Hematopoietic multipotent progenitor cell treated with erythropoietin and hydrocortisone succinate and interleukin-3 and kit ligand, for 6 days (in vitro differentiated cells): ENCODE results near the gene CYP1A2.

Source experiments
- DNase-seq: peaks from one replicate; pipeline ENCODE4 v3.0.0-alpha.2; 2015

The CYP1A2 gene

GRCh38 chr15:74790080-74790916 is 41.7 kb downstream of the CYP1A2 start:
- peak; percentile 80 for DNase-seq

- no peak for DNase-seq
Measured at GRCh38 chr15:74791007-74791406, 42.4 kb downstream of the CYP1A2 start.

DNA sequence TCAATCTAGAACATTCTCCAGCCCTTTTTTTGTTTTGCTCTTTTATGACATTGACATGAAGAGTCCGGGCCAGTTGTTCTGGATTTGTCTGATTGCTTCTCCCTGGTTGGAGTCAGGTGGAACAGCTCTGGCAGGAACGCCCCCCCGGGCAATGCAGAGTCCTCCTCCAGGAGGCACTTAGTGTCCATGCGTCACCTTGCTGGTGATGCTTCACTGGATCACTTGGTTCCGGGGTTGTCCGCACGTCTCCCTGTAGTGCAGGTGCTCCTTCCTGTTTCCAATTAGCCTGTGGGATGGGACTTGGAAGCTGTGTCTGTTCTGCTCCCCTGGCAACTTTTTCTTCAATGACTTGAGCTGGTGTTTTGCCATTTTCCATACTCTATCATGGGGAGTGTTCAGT is 43.0 kb downstream of the CYP1A2 start:
- no peak for DNase-seq

- no peak for DNase-seq
Measured at GRCh38 chr15:74792227-74793016, 43.8 kb downstream of the CYP1A2 start.

DNA sequence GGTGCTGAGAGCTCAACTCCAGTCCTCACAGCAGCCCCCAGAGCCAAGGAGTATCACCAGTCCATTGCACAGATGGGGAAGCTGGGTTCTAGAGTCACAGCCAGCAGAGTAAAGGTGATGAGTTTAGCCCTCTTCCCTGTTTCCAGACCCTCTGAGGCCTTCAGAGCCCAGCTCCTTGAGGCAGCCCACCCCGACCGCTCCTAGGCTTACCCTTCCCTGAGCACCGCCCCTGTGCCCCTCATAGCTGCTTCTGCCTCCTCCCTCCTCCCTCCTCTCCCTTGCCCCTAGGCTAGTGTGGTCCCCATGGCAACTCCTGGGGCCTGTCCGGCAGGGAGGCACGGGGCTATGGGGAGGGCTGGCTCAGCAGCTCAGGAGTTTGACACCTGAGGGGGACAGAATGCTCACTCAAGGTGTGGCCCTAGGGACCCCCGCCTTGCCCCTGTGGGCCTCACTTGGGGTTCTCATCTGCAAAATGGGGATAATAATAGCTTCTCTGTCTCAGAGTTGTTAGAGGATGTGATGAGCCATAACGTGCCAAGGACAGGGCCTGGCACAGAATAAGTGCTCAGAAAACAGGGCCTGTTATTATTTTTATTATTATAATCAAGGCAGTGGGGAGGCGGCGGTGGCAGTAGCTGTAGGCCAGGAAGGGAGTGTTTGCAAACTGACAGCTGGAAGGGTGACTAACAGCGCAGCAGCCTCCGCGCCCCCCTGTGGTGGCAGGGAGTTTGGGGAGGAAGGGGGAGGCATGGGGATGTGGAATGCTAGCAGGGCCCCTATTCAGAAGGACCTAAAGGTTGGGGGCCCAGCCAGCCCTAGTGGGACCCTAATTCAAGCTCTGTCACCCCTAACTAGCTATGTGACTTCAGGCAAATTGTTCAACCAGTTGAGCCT is 44.7 kb downstream of the CYP1A2 start:
- DNase-seq = peak; percentile 77

DNA sequence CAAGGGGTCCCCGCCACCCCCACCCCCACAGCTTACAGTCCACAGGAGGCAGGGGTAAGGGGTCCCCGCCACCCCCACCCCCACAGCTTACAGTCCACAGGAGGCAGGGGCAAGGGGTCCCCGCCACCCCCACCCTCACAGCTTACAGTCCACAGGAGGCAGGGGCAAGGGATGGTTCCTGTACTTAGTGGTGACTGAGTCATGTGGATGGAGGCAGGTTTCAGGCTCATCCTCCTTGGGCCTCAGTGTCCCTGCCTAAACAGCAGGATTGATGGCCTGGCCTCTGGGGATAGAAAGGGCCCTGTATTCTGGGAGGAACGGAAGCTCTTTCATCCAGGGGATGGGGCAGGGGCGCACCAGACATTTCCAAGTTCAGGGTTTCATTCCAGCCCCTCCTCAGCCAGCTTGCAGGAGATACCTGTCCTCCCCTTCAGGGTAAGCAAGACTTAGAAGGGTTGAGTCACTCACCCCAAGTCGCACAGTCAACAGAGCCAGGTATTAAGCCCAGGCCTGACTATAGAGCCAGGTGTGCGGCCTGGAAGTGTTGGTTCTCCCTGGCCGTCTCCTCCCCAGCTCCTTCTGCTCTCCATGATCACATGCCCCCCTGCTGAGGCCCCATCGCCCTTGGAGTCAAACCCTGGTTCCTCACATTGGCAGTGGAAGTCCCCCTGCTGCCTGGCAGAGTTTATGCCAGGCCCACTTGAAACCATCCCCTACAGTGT is 45.8 kb downstream of the CYP1A2 start:
- no peak for DNase-seq

DNA sequence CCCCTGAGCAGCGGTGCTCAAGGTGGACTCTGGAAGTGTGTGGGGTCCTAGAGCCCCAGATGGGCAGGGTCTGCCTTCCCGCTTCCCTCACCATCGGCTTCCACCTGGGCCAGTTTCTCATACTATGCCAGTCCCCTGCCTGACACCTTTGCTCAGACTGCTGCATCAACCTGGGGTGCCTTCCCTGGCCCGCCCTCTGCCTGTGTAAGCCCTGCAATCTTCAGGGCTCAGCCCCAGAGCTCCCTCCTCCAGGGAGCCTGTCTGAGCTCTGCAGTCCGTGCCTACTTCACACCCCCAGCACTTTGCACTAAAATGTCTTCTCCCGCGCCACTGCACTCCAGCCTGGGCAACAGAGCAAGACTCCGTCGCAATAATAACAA is 46.3 kb downstream of the CYP1A2 start:
- no peak for DNase-seq

DNA sequence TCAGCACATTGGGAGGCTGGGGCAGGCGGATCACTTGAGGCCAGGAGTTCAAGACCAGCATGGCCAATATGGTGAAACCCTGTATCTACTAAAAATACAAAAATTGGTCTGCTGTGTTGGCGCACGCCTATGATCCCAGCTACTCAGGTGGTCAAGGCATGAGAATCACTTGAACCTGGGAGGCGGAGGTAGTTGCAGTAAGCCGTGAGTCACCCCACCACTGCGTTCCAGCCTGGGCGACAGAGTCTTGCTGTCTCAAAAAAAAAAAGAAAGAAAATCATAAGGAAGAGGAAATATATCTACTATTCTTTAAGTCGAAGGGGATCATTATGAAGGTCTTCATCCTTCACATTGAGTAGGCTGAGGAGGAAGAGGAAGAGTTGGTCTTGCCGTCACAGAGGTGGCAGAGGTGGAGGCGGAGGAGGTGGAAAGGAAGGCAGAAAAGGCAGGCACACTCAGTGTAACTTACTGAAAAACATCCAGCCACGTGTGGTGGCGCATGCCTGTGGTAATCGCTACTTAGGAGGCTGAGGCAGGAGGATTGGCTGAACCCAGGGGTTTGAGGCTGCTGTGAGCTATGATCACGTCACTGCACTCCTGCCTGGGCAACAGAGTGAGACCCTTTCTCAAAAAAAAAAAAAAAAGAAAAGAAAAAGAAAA is 47.5 kb downstream of the CYP1A2 start:
- no peak for DNase-seq

GRCh38 chr15:74798388-74799254 is 50.0 kb downstream of the CYP1A2 start:
- no peak for DNase-seq

DNA sequence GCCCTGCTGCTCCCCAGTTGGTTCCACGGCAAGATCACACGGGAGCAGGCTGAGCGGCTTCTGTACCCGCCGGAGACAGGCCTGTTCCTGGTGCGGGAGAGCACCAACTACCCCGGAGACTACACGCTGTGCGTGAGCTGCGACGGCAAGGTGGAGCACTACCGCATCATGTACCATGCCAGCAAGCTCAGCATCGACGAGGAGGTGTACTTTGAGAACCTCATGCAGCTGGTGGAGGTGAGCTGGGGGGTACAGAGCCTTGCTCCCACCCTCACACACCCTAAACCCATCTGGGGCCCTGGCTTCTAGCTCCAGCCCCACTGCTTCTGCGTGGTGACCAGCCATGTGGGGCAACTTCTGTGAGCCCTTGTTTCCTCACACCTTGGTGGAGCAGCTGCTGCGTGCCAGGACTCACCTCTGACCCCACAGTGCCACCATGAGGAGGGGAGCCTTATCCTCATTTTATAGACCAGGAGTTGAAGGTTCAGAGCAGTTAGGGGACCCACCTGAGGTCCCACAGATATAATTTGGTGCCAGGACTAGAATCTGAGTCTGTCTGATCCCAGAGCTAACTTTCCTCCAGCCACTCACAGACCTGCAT is 50.7 kb downstream of the CYP1A2 start:
- DNase-seq = peak; percentile 58

DNA sequence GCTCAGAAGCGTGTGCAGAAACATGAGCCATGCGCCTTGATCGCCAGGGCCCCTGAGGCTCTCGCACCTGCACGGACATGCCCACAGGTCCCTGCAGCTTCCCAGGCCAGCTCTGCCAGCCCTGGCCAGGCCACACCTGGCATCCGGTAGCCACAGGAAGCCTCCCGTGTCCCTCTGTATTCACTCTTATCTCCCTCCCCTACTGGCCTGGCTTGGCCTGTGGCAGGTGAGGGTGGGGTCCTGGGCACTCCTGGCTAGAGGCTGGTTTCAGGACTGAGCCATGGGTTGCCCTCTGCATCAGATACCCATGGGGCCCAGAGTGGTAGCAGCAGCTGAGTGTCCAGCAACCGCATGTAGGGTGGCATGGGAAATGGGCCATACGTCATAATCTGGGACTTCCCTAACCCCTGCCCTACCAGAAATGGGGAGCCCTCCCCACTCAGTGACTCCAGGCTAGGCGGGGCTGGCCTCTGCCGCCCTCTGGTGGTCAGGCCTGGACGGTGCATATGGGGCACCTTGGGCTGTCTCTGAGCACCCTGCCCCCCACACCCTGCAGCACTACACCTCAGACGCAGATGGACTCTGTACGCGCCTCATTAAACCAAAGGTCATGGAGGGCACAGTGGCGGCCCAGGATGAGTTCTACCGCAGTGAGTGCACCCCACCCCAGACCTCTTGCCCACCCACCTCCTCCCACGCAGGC is 51.4 kb downstream of the CYP1A2 start:
- DNase-seq = peak; percentile 88

DNA sequence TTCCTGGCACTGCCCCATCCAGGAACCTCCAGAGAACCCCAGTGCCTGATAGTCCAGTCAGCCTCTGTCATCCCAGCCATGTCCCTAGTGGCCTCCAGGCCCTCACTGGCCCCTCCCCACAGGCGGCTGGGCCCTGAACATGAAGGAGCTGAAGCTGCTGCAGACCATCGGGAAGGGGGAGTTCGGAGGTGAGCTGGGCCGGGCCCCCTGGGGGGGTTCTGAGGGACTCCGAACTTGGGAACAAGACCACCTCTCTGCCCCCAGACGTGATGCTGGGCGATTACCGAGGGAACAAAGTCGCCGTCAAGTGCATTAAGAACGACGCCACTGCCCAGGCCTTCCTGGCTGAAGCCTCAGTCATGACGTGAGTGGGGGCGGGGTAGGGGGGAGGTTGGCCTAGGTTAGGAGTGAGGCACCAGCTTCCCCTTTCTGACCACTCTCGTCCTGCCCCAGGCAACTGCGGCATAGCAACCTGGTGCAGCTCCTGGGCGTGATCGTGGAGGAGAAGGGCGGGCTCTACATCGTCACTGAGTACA is 52.0 kb downstream of the CYP1A2 start:
- no peak for DNase-seq

DNA sequence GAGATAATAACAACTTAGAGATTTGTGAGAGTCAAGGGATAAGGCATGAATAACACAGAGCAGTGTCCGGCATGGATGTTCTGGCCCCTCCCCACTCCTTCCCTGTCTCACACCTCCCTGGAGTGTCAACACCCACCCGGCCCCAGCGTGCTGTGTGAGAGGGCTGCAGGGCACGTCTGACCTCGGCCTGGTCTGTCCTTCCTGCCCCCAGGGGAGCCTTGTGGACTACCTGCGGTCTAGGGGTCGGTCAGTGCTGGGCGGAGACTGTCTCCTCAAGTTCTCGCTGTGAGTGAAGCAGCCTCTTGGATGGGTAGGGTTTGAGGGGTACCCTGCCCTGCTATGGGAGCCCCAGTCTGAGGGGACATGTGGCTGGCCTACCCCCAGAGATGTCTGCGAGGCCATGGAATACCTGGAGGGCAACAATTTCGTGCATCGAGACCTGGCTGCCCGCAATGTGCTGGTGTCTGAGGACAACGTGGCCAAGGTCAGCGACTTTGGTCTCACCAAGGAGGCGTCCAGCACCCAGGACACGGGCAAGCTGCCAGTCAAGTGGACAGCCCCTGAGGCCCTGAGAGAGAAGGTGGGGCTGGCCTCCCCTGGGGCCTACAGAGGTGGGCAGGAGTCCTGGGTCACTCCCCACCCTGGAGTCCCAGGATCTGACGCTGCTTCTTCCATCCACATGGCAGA is 52.8 kb downstream of the CYP1A2 start:
- no peak for DNase-seq

- no peak for DNase-seq
Measured at GRCh38 chr15:74802290-74802689, 53.6 kb downstream of the CYP1A2 start.

GRCh38 chr15:74802862-74803447 is 54.3 kb downstream of the CYP1A2 start:
- DNase-seq = no peak

DNA sequence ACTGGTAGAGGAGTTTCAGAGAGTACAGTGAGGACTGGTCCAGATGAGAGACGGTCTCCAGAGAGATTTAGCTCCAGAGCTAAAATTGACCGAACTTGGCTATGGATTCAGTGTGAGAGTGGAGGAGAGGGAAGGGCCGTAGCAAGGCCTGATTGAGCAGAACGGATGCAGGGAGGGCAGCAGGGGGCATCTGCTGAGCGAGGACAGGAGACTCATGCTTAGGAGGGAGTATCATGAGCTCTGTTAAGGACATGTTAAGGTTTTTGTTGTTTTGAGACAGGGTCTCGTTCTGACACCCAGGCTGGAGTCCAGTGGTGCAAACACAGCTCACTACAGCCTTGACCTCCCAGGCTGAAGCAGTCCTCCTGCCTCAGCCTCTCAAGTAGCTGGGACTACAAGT is 56.3 kb downstream of the CYP1A2 start:
- DNase-seq = no peak
